HG02763 (cell line): ENCODE measurements around the gene LONRF2.
"Not testable (repeated sequence)": the region's sequence is repeated elsewhere in the genome, so short reads cannot be mapped to it uniquely, and the experiment has no call there.

Source experiments
- ATAC-seq: cut with Tn5 transposase; IDR thresholded peaks from one replicate; pipeline ENCODE4 v1.9.1; 2021; ENCODE audit warnings: mild to moderate bottlenecking, moderate library complexity; ENCODE audit not compliant: unreplicated experiment

Gene LONRF2

DNA sequence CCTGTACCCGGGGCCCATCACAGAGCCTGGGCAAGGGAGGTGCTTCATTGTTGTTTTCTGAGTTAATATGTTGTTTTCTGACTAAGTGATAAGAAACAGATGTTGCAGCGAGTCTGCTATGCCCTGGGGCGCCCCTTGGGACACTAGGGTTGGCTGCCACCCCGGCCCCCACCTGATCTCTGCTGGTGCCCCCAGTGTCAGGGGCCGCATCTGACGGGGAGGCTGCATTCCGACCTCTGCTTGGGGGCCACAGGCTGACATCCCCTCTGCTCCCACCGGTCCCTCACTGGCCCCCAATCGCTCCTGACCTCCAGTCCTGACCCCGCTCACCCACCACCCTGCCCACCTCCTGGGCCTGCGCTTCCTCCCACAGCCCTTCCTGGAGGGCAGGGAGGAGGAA is 65.9 kb downstream of the LONRF2 start:
- no peak for ATAC-seq

DNA sequence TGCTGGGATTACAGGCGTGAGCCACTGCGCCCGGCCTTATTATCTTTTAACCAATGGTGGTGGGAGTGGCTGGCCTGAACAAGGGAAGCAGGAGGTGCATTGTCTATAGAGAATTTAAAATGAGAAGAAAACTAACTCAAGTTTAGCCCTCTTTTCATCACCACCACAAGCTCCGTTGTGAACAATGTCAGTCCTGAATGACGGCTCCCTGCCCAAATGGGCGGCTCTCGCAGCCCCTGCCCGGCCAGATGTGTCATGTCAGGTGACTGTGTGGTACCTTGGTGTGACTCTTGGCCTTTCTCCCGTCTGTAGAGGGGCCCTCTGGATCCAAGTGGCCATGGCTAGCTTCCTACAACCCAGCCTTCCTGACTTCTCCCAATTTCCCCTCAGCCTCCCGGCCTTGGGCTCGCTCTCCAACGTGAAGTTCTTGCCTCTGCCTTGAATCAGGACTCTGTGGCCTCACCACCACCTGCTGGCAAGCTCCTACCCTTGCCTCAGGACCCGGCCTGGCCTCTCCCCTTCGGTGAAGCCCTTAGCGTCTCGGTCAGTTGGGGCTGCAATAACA is 67.6 kb downstream of the LONRF2 start:
- no peak for ATAC-seq

- ATAC-seq: no peak
Measured at GRCh38 chr2:100253786-100254185, 68.5 kb downstream of the LONRF2 start.

GRCh38 chr2:100252811-100253698 is 69.2 kb downstream of the LONRF2 start:
- no peak for ATAC-seq

GRCh38 chr2:100250645-100251044 is 71.7 kb downstream of the LONRF2 start:
- no peak for ATAC-seq

GRCh38 chr2:100248971-100249370 is 73.3 kb downstream of the LONRF2 start:
- no peak for ATAC-seq

GRCh38 chr2:100248556-100248955 is 73.7 kb downstream of the LONRF2 start:
- ATAC-seq: not testable (repeated sequence)

DNA sequence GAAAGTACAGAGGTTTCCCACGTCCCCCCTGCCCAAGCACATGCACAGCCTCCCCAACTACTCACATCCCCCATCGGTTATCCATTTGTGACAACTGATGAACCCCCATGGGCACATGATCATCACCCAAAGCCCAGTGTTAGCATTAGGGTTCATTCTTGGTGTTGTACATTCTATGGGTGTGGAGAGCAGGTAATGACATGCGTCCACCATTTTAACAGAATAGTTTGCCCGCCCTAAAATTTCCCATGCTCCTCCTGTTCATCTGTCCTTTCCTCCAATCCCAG is 74.3 kb downstream of the LONRF2 start:
- peak; percentile 14 for ATAC-seq

DNA sequence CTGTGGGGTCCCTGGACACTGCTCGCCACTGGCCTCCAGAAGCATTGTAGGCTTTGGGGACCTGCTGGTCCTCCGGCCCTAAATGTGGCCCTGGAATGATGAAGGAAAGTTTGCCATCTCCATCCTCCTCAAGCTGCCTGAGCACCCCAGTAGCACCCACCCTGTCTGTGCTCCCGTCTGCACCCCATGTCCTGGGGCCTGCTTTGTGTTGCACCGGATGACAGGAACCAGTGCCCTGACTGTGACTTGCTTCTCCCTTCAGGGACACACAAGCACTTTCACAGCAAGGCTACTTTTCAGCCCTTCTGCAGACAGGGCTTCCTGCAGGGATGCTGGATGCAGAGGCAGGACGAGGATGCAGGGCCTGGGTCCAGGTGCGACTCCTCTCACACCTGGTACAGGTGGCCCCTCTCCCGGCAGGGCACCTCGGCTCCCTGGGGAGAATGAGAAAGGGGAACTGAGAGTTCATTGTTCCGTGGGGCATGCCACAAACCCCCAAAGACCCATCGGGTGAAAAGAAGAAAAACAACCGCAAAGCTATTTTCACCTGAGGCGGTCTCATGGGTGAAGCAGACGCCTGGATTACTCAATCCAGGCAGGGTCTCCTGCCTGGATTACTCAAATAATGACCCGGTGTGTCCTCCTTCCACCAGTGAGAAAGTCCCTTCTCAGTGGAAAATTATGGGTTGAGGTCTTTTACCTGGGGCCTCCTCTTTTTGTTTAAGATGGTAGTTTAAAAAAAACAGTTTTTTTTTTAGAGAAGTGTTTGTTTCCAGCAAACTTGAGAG is 74.9 kb downstream of the LONRF2 start:
- peak; percentile 66 for ATAC-seq

- no peak for ATAC-seq
Measured at GRCh38 chr2:100246163-100247145, 75.8 kb downstream of the LONRF2 start.

DNA sequence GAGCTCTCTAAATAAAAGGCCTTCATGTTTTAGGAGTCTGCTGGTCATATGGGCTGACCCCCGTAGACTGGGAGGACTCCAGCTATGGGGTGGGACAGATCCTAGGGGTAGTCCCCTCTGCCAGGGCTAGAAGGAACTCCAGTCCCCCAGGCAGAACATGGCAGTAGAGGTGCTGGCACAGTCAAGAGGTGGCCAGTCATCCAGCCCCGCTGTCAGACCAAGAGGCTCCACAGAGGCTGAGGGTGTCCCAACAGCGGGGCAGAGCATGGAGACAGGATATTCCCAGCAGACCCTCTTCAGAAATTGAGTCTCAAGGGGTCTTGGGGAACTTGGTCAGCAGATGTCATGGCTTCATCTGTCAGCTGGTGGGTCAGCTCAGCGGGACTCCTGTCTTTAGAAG is 76.6 kb downstream of the LONRF2 start:
- no peak for ATAC-seq

GRCh38 chr2:100244881-100245605 is 77.3 kb downstream of the LONRF2 start:
- no peak for ATAC-seq

- ATAC-seq: no peak
Measured at GRCh38 chr2:100243631-100244030, 78.7 kb downstream of the LONRF2 start.

- no peak for ATAC-seq
Measured at GRCh38 chr2:100242891-100243619, 79.2 kb downstream of the LONRF2 start.

DNA sequence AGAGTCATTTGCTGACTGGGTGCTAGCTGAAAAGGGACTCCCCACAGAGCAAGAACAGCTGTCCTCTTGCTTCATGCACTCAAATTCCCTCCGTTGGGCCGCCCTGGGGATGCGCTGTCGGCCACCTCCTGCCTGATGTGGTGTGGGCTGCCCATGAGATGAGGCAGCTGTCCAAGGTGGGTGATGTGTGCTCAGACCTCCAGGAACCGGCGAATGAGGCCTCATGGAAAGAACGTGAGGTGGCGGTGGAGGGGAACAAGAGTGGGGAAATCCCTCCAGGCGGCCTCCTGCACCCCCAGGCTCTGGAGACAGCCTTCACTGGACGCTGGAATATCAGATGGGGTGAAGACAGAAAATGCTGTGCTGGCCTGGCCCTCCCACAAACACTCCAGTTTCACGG is 79.8 kb downstream of the LONRF2 start:
- ATAC-seq: no peak

- no peak for ATAC-seq
Measured at GRCh38 chr2:100241236-100241635, 81.1 kb downstream of the LONRF2 start.

DNA sequence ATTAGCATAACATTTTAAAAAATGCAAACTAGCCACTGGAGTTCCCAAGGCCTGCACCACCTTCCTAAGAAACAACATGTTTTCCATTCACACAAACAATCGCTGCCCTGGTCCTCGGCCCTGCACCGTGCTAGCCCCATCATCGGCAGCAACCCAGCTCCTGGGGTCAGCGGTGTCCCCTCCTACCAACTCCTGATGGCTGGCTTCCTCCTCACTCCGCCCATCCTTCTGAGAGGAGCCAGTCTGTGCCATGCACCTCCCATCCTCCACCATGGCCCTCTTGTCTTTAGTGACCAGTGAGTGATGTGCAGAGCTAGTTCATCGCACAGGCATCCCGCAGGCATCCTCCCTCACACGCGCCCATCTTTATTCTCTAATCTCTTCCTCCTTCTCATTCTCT is 81.9 kb downstream of the LONRF2 start:
- ATAC-seq: no peak

DNA sequence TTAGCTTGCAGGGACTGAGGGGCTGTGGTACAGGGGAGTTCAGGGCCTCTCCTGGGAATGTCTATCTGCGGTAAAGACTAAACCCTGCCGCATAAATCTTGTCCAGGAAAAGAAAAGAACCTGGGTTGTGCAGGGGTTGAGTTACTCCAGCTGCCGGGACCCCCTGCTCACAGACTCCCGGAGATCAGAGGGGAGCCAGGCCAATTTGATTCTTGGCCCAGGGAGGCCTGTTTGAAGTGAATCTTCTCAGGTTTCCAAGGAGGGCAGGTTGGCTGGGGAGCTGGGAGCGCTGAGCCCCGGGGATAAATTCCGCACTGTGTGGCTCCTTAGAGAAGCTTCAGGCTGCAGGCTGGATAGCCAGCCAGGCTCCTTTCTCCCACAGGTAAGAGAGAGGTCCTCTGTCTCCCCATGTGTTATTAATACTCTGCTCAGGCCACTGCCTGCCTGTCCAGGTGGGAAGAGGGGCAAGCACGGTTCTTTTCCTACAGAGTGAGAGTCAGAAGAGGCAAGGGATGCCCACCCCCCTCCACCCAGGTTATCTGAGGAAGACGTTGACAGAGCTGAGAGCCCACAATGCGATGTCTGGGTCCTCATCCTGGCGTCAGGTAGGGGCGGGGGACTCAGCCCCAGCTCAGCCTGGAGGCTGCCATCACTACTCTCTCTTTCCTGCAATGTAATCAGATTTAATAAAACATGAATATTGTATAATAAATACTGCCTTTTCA is 82.7 kb downstream of the LONRF2 start:
- ATAC-seq: no peak

- ATAC-seq: no peak
Measured at GRCh38 chr2:100238471-100238870, 83.8 kb downstream of the LONRF2 start.
